ENCODE measurements around the gene CEP170.

The CEP170 gene

GRCh38 chr1:243280571-243281129, 25.6 kb upstream of the CEP170 start:
- TF ChIP-seq CTCF (IDR thresholded peaks at IDR 0.05; ENCODE audit: low read depth, low read length): no peak
- H3K4me3 ChIP-seq (replicated peaks in 1 of 2; ENCODE audit: low read depth in 2 of 2, low read length in 2 of 2): no peak overlapping the region
- peak in 1 of 2 donors; percentile 43 for DNase-seq (ENCODE audit: low read depth in 2 of 2)

GRCh38 chr1:243275316-243275715, 20.2 kb upstream of the CEP170 start:
- DNase-seq (ENCODE audit: low read depth in 2 of 2): no peak
- no peak overlapping the region for H3K4me3 ChIP-seq (replicated peaks in 1 of 2; ENCODE audit: low read depth in 2 of 2, low read length in 2 of 2)
- no peak for TF ChIP-seq CTCF (IDR thresholded peaks at IDR 0.05; ENCODE audit: low read depth, low read length)

GRCh38 chr1:243273945-243274344, 18.9 kb upstream of the CEP170 start:
- no peak overlapping the region for H3K4me3 ChIP-seq (replicated peaks in 1 of 2; ENCODE audit: low read depth in 2 of 2, low read length in 2 of 2)
- no peak for TF ChIP-seq CTCF (IDR thresholded peaks at IDR 0.05; ENCODE audit: low read depth, low read length)
- no peak for DNase-seq (ENCODE audit: low read depth in 2 of 2)

GRCh38 chr1:243273506-243273905, 18.4 kb upstream of the CEP170 start:
- H3K4me3 ChIP-seq (replicated peaks in 1 of 2; ENCODE audit: low read depth in 2 of 2, low read length in 2 of 2): no peak overlapping the region
- no peak for TF ChIP-seq CTCF (IDR thresholded peaks at IDR 0.05; ENCODE audit: low read depth, low read length)
- DNase-seq (ENCODE audit: low read depth in 2 of 2): no peak

- TF ChIP-seq CTCF (IDR thresholded peaks at IDR 0.05; ENCODE audit: low read depth, low read length): no peak
- no peak for DNase-seq (ENCODE audit: low read depth in 2 of 2)
- H3K4me3 ChIP-seq (replicated peaks in 1 of 2; ENCODE audit: low read depth in 2 of 2, low read length in 2 of 2): no peak overlapping the region
Measured at GRCh38 chr1:243272401-243272800, 17.3 kb upstream of the CEP170 start.

GRCh38 chr1:243271996-243272395, 16.9 kb upstream of the CEP170 start:
- DNase-seq (ENCODE audit: low read depth in 2 of 2): no peak
- TF ChIP-seq CTCF (IDR thresholded peaks at IDR 0.05; ENCODE audit: low read depth, low read length): no peak
- no peak overlapping the region for H3K4me3 ChIP-seq (replicated peaks in 1 of 2; ENCODE audit: low read depth in 2 of 2, low read length in 2 of 2)

Measured in cardiac fibroblast (primary cell).